NCI-H2196 (cell line): Measurements from ENCODE around the gene SSU72.
"Not testable (repeated sequence)": the region's sequence is repeated elsewhere in the genome, so short reads cannot be mapped to it uniquely, and the experiment has no call there.

Experiments
- DNase-seq: peaks from one replicate; lab custom pipeline; 2025; ENCODE audit not compliant: unreplicated experiment; lab: John Stamatoyannopoulos, UW

The SSU72 gene

GRCh38 chr1:1529936-1530335 lies 44.7 kb downstream of the SSU72 start:
- DNase-seq, result no peak

- no peak for DNase-seq
These were observed 45.3 kb downstream of the SSU72 start for GRCh38 chr1:1529321-1529720.

- DNase-seq, result no peak
These were observed 46.1 kb downstream of the SSU72 start for GRCh38 chr1:1528301-1529267.

- no peak for DNase-seq
These were observed 47.4 kb downstream of the SSU72 start for GRCh38 chr1:1527092-1527816.

- not testable (repeated sequence) for DNase-seq
These were observed 48.2 kb downstream of the SSU72 start for GRCh38 chr1:1526476-1526875.

GRCh38 chr1:1524750-1525383 lies 49.8 kb downstream of the SSU72 start:
- DNase-seq, result not testable (repeated sequence)

- DNase-seq, result not testable (repeated sequence)
These were observed 51.0 kb downstream of the SSU72 start for GRCh38 chr1:1523651-1524050.

- not testable (repeated sequence) for DNase-seq
These were observed 51.4 kb downstream of the SSU72 start for GRCh38 chr1:1523226-1523625.

GRCh38 chr1:1522536-1522935 lies 52.1 kb downstream of the SSU72 start:
- DNase-seq, result not testable (repeated sequence)

- no peak for DNase-seq
These were observed 53.3 kb downstream of the SSU72 start for GRCh38 chr1:1521331-1521730.

GRCh38 chr1:1519805-1520505 lies 54.7 kb downstream of the SSU72 start:
- DNase-seq, result not testable (repeated sequence)

GRCh38 chr1:1518621-1519007 lies 56.0 kb downstream of the SSU72 start:
- DNase-seq, result not testable (repeated sequence)

- DNase-seq, result no peak
These were observed 56.6 kb downstream of the SSU72 start for GRCh38 chr1:1517973-1518620.

GRCh38 chr1:1516923-1517322 lies 57.7 kb downstream of the SSU72 start:
- DNase-seq, result not testable (repeated sequence)

GRCh38 chr1:1514376-1514775 lies 60.3 kb downstream of the SSU72 start:
- not testable (repeated sequence) for DNase-seq

GRCh38 chr1:1513675-1514074 lies 61.0 kb downstream of the SSU72 start:
- DNase-seq, result not testable (repeated sequence)

GRCh38 chr1:1512425-1512824 lies 62.2 kb downstream of the SSU72 start:
- DNase-seq, result not testable (repeated sequence)

GRCh38 chr1:1511533-1512285 lies 63.0 kb downstream of the SSU72 start, which contains the start of gene ATAD3A:
ATAD3A (plus strand) TSS chr1:1512162; CDS start chr1:1512269, 107 bp downstream.
- DNase-seq, result peak; percentile 97

- DNase-seq, result peak; percentile 29
These were observed 63.6 kb downstream of the SSU72 start for GRCh38 chr1:1510912-1511532.
